Brain microvascular endothelial cell (primary cell): Measurements from ENCODE around the gene ELMO3.

Source experiments
- DNase-seq: peaks from one replicate; pipeline ENCODE4 v3.0.0-alpha.2; 2020
- H3K27ac ChIP-seq: fragments of 250-450 bp; sonication (Bioruptor Pico); 2 replicates; pipeline ENCODE4 v1.5.1; 2020; ENCODE audit warnings: mild to moderate bottlenecking, moderate library complexity
- H3K27me3 ChIP-seq: fragments of 250-450 bp; sonication (Bioruptor Pico); replicated peaks from 2 replicates; pipeline ENCODE4 v1.5.1; 2020; ENCODE audit warnings: mild to moderate bottlenecking
- H3K36me3 ChIP-seq: fragments of 250-450 bp; sonication (Bioruptor Pico); replicated peaks from 2 replicates; pipeline ENCODE4 v1.5.1; 2020; ENCODE audit warnings: mild to moderate bottlenecking
- H3K4me3 ChIP-seq: 2 replicates; pipeline ENCODE4 v1.5.1; 2011; ENCODE audit warnings: low read depth, mild to moderate bottlenecking, control low read depth, low read length, moderate library complexity
- CTCF ChIP-seq: IDR thresholded peaks from 2 replicates; pipeline ENCODE4 v1.5.1; 2011; ENCODE audit warnings: low read depth, mild to moderate bottlenecking, moderate library complexity, low read length, control low read depth, inconsistent platforms; ENCODE audit errors: missing control alignments
- in situ Hi-C: cut with HindIII; loops from 2 replicates; pipeline ENCODE4 v1.10.0; 2017; ENCODE audit warnings: low sequenced_read_pairs, low pct_ligation_motif_present

The ELMO3 gene

GRCh38 chr16:67179421-67180080 lies 19.4 kb upstream of the ELMO3 start:
- no peak overlapping the region for H3K27ac ChIP-seq
- in situ Hi-C loops = no loop called here
- H3K4me3 ChIP-seq = no peak overlapping the region
- no peak for DNase-seq
- peak; percentile 41 for TF ChIP-seq CTCF
- no peaks in the 10 kb centered on the region for H3K27me3 ChIP-seq
- H3K36me3 ChIP-seq = no peaks in the 10 kb centered on the region

- no peak for DNase-seq
- Histone ChIP-seq H3K36me3 (no peaks in the 10 kb centered on the region), H3K27me3 (no peaks in the 10 kb centered on the region), H3K4me3 (no peak overlapping the region), H3K27ac (no peak overlapping the region)
- TF ChIP-seq CTCF = no peak
- in situ Hi-C loops = no loop called here
Observed at GRCh38 chr16:67180166-67180565, 18.8 kb upstream of the ELMO3 start.

GRCh38 chr16:67181346-67181745 lies 17.6 kb upstream of the ELMO3 start:
- no peak for TF ChIP-seq CTCF
- peak; percentile 69 for DNase-seq
- Histone ChIP-seq H3K27ac (no peak overlapping the region), H3K36me3 (no peaks in the 10 kb centered on the region), H3K27me3 (no peaks in the 10 kb centered on the region), H3K4me3 (no peak overlapping the region)
- in situ Hi-C loops = no loop called here

GRCh38 chr16:67182288-67182687 lies 16.6 kb upstream of the ELMO3 start:
- no peak for DNase-seq
- Histone ChIP-seq H3K27ac (no peak overlapping the region), H3K27me3 (no peaks in the 10 kb centered on the region), H3K36me3 (no peaks in the 10 kb centered on the region), H3K4me3 (no peak overlapping the region)
- in situ Hi-C loops = no loop called here
- TF ChIP-seq CTCF = no peak

- Histone ChIP-seq H3K4me3 (peak overlapping the region; percentile 73), H3K27me3 (no peaks in the 10 kb centered on the region), H3K36me3 (no peaks in the 10 kb centered on the region), H3K27ac (peak overlapping the region; percentile 97)
- no peak for TF ChIP-seq CTCF
- no peak for DNase-seq
- in situ Hi-C loops = no loop called here
Observed at GRCh38 chr16:67183284-67183626, 15.7 kb upstream of the ELMO3 start.
